Chondrocyte (in vitro differentiated cells): ENCODE measurements around the gene WASF1. TPM values are rescaled to one million over a fixed set of nuclear protein-coding genes. Genes with fewer than 3 reads are reported as not detected.
A peak's percentile ranks its signal among the peaks of the same experiment; 100 is the strongest.

ENCODE experiments used
- DNase-seq: peaks from one replicate; pipeline ENCODE4 v3.0.0; 2021; ENCODE audit warnings: mixed read lengths, low spot score
- H3K27ac Mint-ChIP-seq: one replicate; pipeline ENCODE4 v1.8.0; 2021; ENCODE audit warnings: mild to moderate bottlenecking, moderate library complexity, mixed read lengths; ENCODE audit not compliant: unreplicated experiment
- H3K27me3 Mint-ChIP-seq: 2 replicates; pipeline ENCODE4 v1.8.0; 2021; ENCODE audit warnings: low read depth, mixed read lengths
- H3K36me3 Mint-ChIP-seq: 2 replicates; pipeline ENCODE4 v1.8.0; 2021; ENCODE audit warnings: low read depth, mixed read lengths
- H3K4me1 Mint-ChIP-seq: 2 replicates; pipeline ENCODE4 v1.8.0; 2021; ENCODE audit warnings: low read depth, mild to moderate bottlenecking, mixed read lengths
- H3K4me3 Mint-ChIP-seq: one replicate; pipeline ENCODE4 v1.8.0; 2021; ENCODE audit warnings: mild to moderate bottlenecking, moderate library complexity, mixed read lengths; ENCODE audit not compliant: unreplicated experiment
- H3K9me3 Mint-ChIP-seq: 2 replicates; pipeline ENCODE4 v1.8.0; 2021; ENCODE audit warnings: low read depth, mixed read lengths
- long read RNA-seq: library from polyadenylated mRNA; stranded (forward); transcript quantifications from one replicate; pipeline ENCODE4 v2.0.0, GENCODE V29; 2021
- total RNA-seq: library from RNA; stranded (reverse); gene quantifications from 3 replicates; pipeline ENCODE4 v1.2.1, GENCODE V29; 2021
- TF ChIP-seq, protein P1 (sequence below): fragments of 200-600 bp; sonication (generic); IDR thresholded peaks from 2 replicates; pipeline ENCODE4 v1.5.0; 2021; ENCODE audit warnings: antibody characterized with exemption, mild to moderate bottlenecking, moderate library complexity

Gene WASF1
- 13.7 to 22.9 TPM (median 20.3 TPM) in 3 replicates for total RNA-seq
- long read RNA-seq, transcript WASF1-205 (9 exons, 2,675 nt): major isoform, 6 of 16 reads
- long read RNA-seq, partial matches to known transcripts: 2 of 16 reads
- long read RNA-seq, other reads (novel, unspliced or antisense): 5 of 16 reads

DNA sequence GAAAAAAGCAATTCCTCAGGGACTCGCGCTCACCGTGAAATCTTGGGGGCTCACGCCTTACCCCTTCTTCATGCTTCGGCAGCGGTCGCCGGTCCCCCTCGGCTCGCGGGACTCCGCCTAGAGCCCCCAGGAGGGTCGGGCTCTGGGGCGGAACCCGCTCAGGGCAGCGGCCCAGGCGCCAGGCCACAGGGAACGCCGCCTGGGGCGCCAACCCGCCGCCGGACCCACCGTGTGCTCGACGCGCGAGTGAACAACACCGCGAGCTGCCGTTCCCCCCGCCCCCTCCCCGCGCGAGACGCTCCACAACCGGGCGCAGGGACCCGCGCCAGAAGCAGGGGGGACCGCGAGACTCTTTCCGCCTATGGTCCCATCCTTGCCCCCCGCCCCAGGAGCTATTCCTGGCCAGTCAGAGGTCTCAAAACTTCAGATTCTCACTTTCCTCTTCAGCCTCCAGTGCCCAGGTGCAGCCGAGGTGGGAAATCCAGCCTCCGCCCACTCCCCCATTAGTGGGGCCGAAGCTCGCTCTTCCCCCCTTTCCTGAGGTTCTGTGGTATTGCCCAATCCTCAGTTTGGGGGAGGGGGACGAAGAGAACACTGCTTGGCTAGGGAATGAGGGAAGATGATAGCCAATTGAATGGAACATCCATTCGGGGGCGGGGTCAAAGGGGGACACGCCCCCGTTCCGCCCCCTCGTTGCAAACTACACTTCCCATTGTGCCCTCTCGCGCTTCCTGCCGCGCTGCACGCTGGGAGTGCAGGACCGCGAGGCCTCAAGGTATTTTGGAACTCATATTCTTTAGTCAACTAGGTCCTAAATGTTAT, at the start of gene WASF1:
Gene WASF1, minus strand, starts transcription at position 265 of the 822 bp plus-strand sequence. CDS start 52,069 bp downstream, outside the sequence.
- no peaks in the 10 kb centered on the region for H3K36me3 Mint-ChIP-seq
- peaks cover 9% of the 10 kb centered on the region for H3K4me1 Mint-ChIP-seq
- TF ChIP-seq, protein P1, sequence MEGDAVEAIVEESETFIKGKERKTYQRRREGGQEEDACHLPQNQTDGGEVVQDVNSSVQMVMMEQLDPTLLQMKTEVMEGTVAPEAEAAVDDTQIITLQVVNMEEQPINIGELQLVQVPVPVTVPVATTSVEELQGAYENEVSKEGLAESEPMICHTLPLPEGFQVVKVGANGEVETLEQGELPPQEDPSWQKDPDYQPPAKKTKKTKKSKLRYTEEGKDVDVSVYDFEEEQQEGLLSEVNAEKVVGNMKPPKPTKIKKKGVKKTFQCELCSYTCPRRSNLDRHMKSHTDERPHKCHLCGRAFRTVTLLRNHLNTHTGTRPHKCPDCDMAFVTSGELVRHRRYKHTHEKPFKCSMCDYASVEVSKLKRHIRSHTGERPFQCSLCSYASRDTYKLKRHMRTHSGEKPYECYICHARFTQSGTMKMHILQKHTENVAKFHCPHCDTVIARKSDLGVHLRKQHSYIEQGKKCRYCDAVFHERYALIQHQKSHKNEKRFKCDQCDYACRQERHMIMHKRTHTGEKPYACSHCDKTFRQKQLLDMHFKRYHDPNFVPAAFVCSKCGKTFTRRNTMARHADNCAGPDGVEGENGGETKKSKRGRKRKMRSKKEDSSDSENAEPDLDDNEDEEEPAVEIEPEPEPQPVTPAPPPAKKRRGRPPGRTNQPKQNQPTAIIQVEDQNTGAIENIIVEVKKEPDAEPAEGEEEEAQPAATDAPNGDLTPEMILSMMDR: no peak
- peak; percentile 96 for DNase-seq
- H3K27ac Mint-ChIP-seq: peak within 1 kb of the TSS; percentile 99
- no peaks in the 10 kb centered on the region for H3K9me3 Mint-ChIP-seq
- H3K27me3 Mint-ChIP-seq: no peaks in the 10 kb centered on the region
- H3K4me3 Mint-ChIP-seq: peak within 1 kb of the TSS; percentile 81

- Mint-ChIP-seq H3K4me3 (no peak overlapping the region), H3K9me3 (no peaks in the 10 kb centered on the region), H3K4me1 (peaks cover 3% of the 10 kb centered on the region), H3K27me3 (no peaks in the 10 kb centered on the region), H3K27ac (no peak overlapping the region), H3K36me3 (peaks cover 12% of the 10 kb centered on the region)
- DNase-seq: no peak
- TF ChIP-seq, protein P1: no peak
These were observed 46.8 kb upstream of the WASF1 start for GRCh38 chr6:110226261-110226660.

- Mint-ChIP-seq H3K36me3 (peaks cover 17% of the 10 kb centered on the region), H3K27me3 (no peaks in the 10 kb centered on the region), H3K9me3 (no peaks in the 10 kb centered on the region), H3K4me1 (peaks cover 3% of the 10 kb centered on the region), H3K4me3 (no peak overlapping the region), H3K27ac (peak overlapping the region; percentile 27)
- TF ChIP-seq, protein P1: no peak
- no peak for DNase-seq
These were observed 42.3 kb upstream of the WASF1 start for GRCh38 chr6:110221738-110222137.

- Mint-ChIP-seq H3K4me3 (no peak overlapping the region), H3K9me3 (no peaks in the 10 kb centered on the region), H3K27me3 (no peaks in the 10 kb centered on the region), H3K4me1 (no peaks in the 10 kb centered on the region), H3K36me3 (peaks cover 26% of the 10 kb centered on the region), H3K27ac (no peak overlapping the region)
- TF ChIP-seq, protein P1: no peak
- no peak for DNase-seq
These were observed 37.8 kb upstream of the WASF1 start for GRCh38 chr6:110217266-110217665.

- TF ChIP-seq, protein P1: no peak
- Mint-ChIP-seq H3K36me3 (peaks cover 28% of the 10 kb centered on the region), H3K9me3 (no peaks in the 10 kb centered on the region), H3K27me3 (no peaks in the 10 kb centered on the region), H3K4me1 (no peaks in the 10 kb centered on the region), H3K4me3 (no peak overlapping the region), H3K27ac (no peak overlapping the region)
- no peak for DNase-seq
These were observed 36.7 kb upstream of the WASF1 start for GRCh38 chr6:110216140-110216539.
